OCI-LY1 (cell line): Measurements from ENCODE around the gene DNAH7.

Experiments
- H2AFZ ChIP-seq: fragments of 200-600 bp; sonication (generic), shearing (Covaris generic); 2 replicates; pipeline ENCODE4 v1.6.0; 2014; ENCODE audit warnings: antibody characterized with exemption, mild to moderate bottlenecking, low read length
- H3F3A ChIP-seq: fragments of 200-600 bp; sonication (generic), shearing (Covaris generic); 2 replicates; pipeline ENCODE4 v1.6.0; 2014; ENCODE audit warnings: mild to moderate bottlenecking, antibody characterized with exemption, low read length, moderate library complexity; ENCODE audit not compliant: insufficient read depth
- H3K27ac ChIP-seq: fragments of 200-600 bp; sonication (generic); 2 replicates; pipeline ENCODE4 v1.5.1; 2014; ENCODE audit warnings: low read length, mixed run types, mild to moderate bottlenecking, low read depth; ENCODE audit not compliant: poor library complexity, severe bottlenecking
- H3K27me3 ChIP-seq: fragments of 200-600 bp; sonication (generic); 2 replicates; pipeline ENCODE4 v1.6.0; 2014; ENCODE audit warnings: antibody characterized with exemption, mild to moderate bottlenecking, low read length, moderate library complexity; ENCODE audit not compliant: insufficient read depth
- H3K36me3 ChIP-seq: fragments of 200-600 bp; sonication (generic); 2 replicates; pipeline ENCODE4 v1.6.1; 2014; ENCODE audit warnings: mild to moderate bottlenecking, antibody characterized with exemption, low read length, moderate library complexity, mixed read lengths; ENCODE audit not compliant: insufficient read depth
- H3K4me1 ChIP-seq: fragments of 200-600 bp; sonication (generic); 2 replicates; pipeline ENCODE4 v1.5.1; 2014; ENCODE audit warnings: mild to moderate bottlenecking, low read length, moderate library complexity; ENCODE audit not compliant: insufficient read depth, severe bottlenecking
- H3K4me2 ChIP-seq: fragments of 200-600 bp; sonication (generic), shearing (Covaris generic); 2 replicates; pipeline ENCODE4 v1.6.1; 2014; ENCODE audit warnings: low read length
- H3K4me3 ChIP-seq: fragments of 200-600 bp; sonication (generic); 2 replicates; pipeline ENCODE4 v1.5.1; 2014; ENCODE audit warnings: low read length, low read depth, mild to moderate bottlenecking, mixed read lengths; ENCODE audit not compliant: poor library complexity, severe bottlenecking
- H3K79me2 ChIP-seq: fragments of 200-600 bp; shearing (Covaris generic); 2 replicates; pipeline ENCODE4 v1.6.1; 2016; ENCODE audit warnings: mixed run types, low read length, mixed read lengths; ENCODE audit not compliant: insufficient read depth
- H3K9ac ChIP-seq: fragments of 200-600 bp; sonication (generic), shearing (Covaris generic); 2 replicates; pipeline ENCODE4 v1.6.1; 2014; ENCODE audit warnings: mild to moderate bottlenecking, low read length, mixed read lengths
- H3K9me2 ChIP-seq: fragments of 200-600 bp; sonication (generic), shearing (Covaris generic); 2 replicates; pipeline ENCODE4 v1.6.1; 2014; ENCODE audit warnings: low read depth, mild to moderate bottlenecking, low read length, mixed read lengths
- H3K9me3 ChIP-seq: fragments of 200-600 bp; shearing (Covaris generic); 2 replicates; pipeline ENCODE4 v1.6.1; 2014; ENCODE audit warnings: low read length, mixed read lengths
- H4K20me1 ChIP-seq: fragments of 200-600 bp; sonication (generic), shearing (Covaris generic); 2 replicates; pipeline ENCODE4 v1.6.0; 2016; ENCODE audit warnings: mild to moderate bottlenecking, low read length; ENCODE audit not compliant: insufficient read depth
- CTCF ChIP-seq: fragments of 200-600 bp; sonication (generic), shearing (Covaris generic); IDR thresholded peaks from 2 replicates; pipeline ENCODE4 v1.5.1; 2017; ENCODE audit warnings: mild to moderate bottlenecking, antibody characterized with exemption, low read length, moderate library complexity, mixed read lengths
- EZH2 ChIP-seq: fragments of 200-600 bp; sonication (generic), shearing (Covaris generic); IDR thresholded peaks from 2 replicates; pipeline ENCODE4 v1.8.0; 2017; ENCODE audit warnings: borderline replicate concordance, mixed run types, mild to moderate bottlenecking, antibody characterized with exemption, low read length, moderate library complexity, mixed read lengths

The DNAH7 gene

GRCh38 chr2:195756218-195756942, 312.3 kb downstream of the DNAH7 start:
- Histone ChIP-seq H3K27ac (no peak overlapping the region), H3K9me3 (no peaks in the 10 kb centered on the region), H3K9ac (no peak overlapping the region), H3K79me2 (no peaks in the 10 kb centered on the region), H3F3A (no peaks in the 10 kb centered on the region), H3K4me2 (no peak overlapping the region), H3K4me1 (no peaks in the 10 kb centered on the region), H2AFZ (no peak overlapping the region), H3K4me3 (no peak overlapping the region), H4K20me1 (no peaks in the 10 kb centered on the region), H3K27me3 (no peaks in the 10 kb centered on the region), H3K36me3 (no peaks in the 10 kb centered on the region), H3K9me2 (no peaks in the 10 kb centered on the region)
- TF ChIP-seq EZH2 (no peak), CTCF (no peak)

DNA sequence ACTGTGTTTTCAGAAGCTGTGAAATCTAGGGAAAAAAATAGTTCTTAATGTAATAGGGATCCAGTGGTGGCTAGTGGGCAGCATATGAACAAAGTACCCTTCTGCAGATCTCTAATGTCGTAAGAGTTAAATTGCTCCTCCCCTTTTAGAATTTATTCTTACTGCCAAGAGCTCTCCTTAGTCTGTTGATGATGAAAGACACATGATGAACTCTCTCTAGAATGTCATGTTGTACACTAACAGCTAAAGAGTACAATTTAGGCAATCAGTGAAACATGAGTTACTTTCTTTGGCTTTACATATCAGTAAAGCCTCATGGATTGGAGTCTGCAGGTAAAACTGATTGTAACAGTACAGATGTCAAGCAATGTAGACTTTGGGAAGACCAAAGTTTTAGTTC, 327.4 kb downstream of the DNAH7 start:
- H3F3A ChIP-seq: no peaks in the 10 kb centered on the region
- H2AFZ ChIP-seq: no peak overlapping the region
- no peak overlapping the region for H3K4me3 ChIP-seq
- H3K4me2 ChIP-seq: no peak overlapping the region
- no peaks in the 10 kb centered on the region for H3K9me3 ChIP-seq
- H3K27ac ChIP-seq: no peak overlapping the region
- no peak overlapping the region for H3K9ac ChIP-seq
- no peaks in the 10 kb centered on the region for H3K36me3 ChIP-seq
- no peaks in the 10 kb centered on the region for H3K9me2 ChIP-seq
- H3K27me3 ChIP-seq: no peaks in the 10 kb centered on the region
- no peaks in the 10 kb centered on the region for H4K20me1 ChIP-seq
- no peak for TF ChIP-seq EZH2
- TF ChIP-seq CTCF: no peak
- no peaks in the 10 kb centered on the region for H3K79me2 ChIP-seq
- H3K4me1 ChIP-seq: no peaks in the 10 kb centered on the region

DNA sequence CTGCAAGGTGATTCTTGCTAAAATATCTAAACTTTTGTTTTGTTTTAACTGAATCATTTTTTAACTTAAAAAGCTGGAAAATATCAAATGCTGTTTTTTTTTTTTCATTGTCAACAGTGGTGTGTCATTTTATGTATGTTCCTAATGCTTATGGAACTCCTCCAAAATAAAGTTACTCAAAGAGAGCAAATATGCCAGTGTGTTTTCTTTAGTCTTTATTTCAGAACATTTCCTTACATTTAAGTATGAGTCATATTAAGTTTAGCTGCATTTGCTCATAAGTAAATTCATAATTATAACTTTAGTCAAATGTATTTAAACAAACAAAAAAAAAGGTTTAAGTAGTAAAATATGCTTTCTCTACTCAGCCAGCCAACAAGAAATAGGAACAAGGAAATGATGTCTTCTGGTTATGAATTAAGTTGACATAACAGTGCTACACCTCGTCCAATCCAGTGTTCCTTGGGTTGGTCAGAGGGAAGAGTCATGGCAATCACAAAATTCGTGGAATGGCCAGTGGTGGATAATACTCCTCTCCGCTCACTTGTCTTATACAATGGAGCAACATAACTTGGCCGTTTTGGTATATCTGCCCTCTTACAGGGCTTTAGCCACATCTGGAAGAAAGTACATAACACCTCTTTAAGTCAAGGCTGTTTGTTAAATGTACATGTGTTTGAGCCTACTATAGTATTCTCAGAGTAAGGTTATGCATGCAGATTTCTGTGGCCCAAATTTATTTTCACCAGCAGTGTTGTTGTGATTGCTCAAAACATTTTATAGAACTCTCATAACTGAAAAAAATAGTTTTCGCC, 330.9 kb downstream of the DNAH7 start:
- H3F3A ChIP-seq: no peaks in the 10 kb centered on the region
- no peak overlapping the region for H2AFZ ChIP-seq
- H3K27me3 ChIP-seq: no peaks in the 10 kb centered on the region
- no peak overlapping the region for H3K9ac ChIP-seq
- no peak overlapping the region for H3K27ac ChIP-seq
- no peaks in the 10 kb centered on the region for H3K9me2 ChIP-seq
- H3K4me1 ChIP-seq: no peaks in the 10 kb centered on the region
- no peaks in the 10 kb centered on the region for H3K36me3 ChIP-seq
- H3K4me2 ChIP-seq: no peak overlapping the region
- no peaks in the 10 kb centered on the region for H3K9me3 ChIP-seq
- no peak overlapping the region for H3K4me3 ChIP-seq
- no peaks in the 10 kb centered on the region for H4K20me1 ChIP-seq
- no peaks in the 10 kb centered on the region for H3K79me2 ChIP-seq
- TF ChIP-seq EZH2 (no peak), CTCF (no peak)
